ENCODE measurements around the gene ABCC3.

Gene ABCC3

GRCh38 chr17:50681263-50682200 lies 46.9 kb downstream of the ABCC3 start:
- no peak for DNase-seq (ENCODE audit: low spot score)
- Histone ChIP-seq H3K27ac (no peak overlapping the region), H3K4me3 (no peak overlapping the region)
- peak; percentile 20 for TF ChIP-seq CTCF (IDR thresholded peaks at IDR 0.05)

- DNase-seq (ENCODE audit: low spot score), result no peak
- Histone ChIP-seq H3K27ac (no peak overlapping the region), H3K4me3 (no peak overlapping the region)
- no peak for TF ChIP-seq CTCF (IDR thresholded peaks at IDR 0.05)
These were observed 47.8 kb downstream of the ABCC3 start for GRCh38 chr17:50682441-50682840.

- Histone ChIP-seq H3K27ac (no peak overlapping the region), H3K4me3 (no peak overlapping the region)
- DNase-seq (ENCODE audit: low spot score), result no peak
- no peak for TF ChIP-seq CTCF (IDR thresholded peaks at IDR 0.05)
These were observed 48.3 kb downstream of the ABCC3 start for GRCh38 chr17:50682938-50683337.

GRCh38 chr17:50683434-50684287 lies 49.0 kb downstream of the ABCC3 start:
- DNase-seq (ENCODE audit: low spot score), result no peak
- Histone ChIP-seq H3K4me3 (no peak overlapping the region), H3K27ac (no peak overlapping the region)
- TF ChIP-seq CTCF (IDR thresholded peaks at IDR 0.05), result no peak

- Histone ChIP-seq H3K4me3 (no peak overlapping the region), H3K27ac (no peak overlapping the region)
- TF ChIP-seq CTCF (IDR thresholded peaks at IDR 0.05), result no peak
- DNase-seq (ENCODE audit: low spot score), result no peak
These were observed 49.6 kb downstream of the ABCC3 start for GRCh38 chr17:50684288-50684611.

- Histone ChIP-seq H3K27ac (no peak overlapping the region), H3K4me3 (no peak overlapping the region)
- no peak for DNase-seq (ENCODE audit: low spot score)
- no peak for TF ChIP-seq CTCF (IDR thresholded peaks at IDR 0.05)
These were observed 50.1 kb downstream of the ABCC3 start for GRCh38 chr17:50684612-50685333.
